Renal cortex interstitium (tissue), 11 donors: ENCODE measurements around the gene BMP6. TPM values are rescaled to one million over a fixed set of nuclear protein-coding genes. Genes with fewer than 3 reads are reported as not detected.
"Not testable (repeated sequence)": the region's sequence is repeated elsewhere in the genome, so short reads cannot be mapped to it uniquely, and the experiment has no call there.

ENCODE experiments used
- DNase-seq, 11 donors: peaks; one replicate each; pipeline ENCODE4 v3.0.0-alpha.2; 2013; ENCODE audit warnings: low read depth in 9 of 11, low spot score in 4 of 11; ENCODE audit errors: extremely low read depth in 1 of 11
- polyA plus RNA-seq, 3 donors: library from polyadenylated mRNA; unstranded; fragments of 120-200 nt; gene quantifications; one replicate each; pipeline ENCODE4 v1.2.1, GENCODE V29; 2013; ENCODE audit not compliant: insufficient read length in 3 of 3

Gene BMP6
- polyA plus RNA-seq, 3 donors, result 6.8 to 8.4 (median 7.4) TPM

GRCh38 chr6:7893342-7893741 is 167.4 kb downstream of the BMP6 start:
- DNase-seq, result no peak

DNA sequence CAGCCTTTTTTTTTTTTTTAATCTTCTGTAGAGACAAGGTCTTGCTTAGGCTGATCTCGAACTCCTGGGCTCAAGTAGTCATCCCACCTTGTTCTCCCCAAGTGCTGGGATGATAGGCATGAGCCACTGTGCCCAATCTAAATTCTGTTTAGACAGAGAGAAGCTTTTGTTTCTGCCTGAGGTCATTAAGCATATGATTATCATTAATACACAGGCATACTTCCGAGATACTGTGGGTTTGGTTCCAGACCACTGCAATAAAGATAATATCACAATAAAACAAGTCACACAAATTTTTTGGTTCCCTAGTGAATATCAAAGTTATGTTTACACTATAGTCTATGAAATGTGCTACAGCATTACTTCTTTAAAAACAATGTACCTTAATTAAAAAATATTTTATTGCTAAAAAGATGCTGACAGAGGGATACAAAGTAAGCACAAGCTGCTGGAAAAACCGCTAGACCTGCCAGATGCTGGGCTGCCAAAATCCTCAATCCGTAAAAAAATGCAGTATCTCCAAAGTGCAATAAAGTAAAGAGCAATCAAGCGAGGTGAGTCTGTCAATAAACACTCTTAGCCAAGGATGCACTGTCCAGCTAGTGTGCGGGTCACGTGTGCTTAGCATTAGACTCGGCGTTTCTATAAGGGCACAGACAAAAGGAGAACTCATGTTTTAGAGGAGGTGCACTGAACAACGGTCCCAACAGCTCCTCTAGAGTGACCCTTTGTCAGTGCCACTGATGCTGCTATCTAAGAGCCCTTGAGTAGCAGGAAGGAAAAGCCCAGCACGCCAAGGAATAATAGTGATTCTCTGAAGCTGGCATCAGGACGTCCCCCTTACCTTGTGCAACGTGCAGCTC is 168.6 kb downstream of the BMP6 start:
- DNase-seq, result no peak

DNA sequence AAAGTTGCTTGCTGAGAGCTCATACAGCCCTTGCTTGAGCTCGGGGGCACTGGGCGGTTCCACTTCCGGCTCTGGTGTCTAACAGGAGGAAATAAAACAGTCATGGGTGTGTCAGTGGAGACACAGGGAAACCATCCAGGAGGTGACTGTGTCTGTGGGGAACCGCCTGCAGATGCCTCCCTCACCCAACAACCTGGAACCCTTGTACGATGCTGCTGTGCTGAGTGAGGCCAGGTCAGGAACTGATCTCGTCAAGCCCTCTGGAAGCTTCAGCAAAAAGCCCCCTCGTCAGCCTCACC is 169.2 kb downstream of the BMP6 start:
- DNase-seq, result no peak

- no peak for DNase-seq
Measured at GRCh38 chr6:7896465-7896987, 170.6 kb downstream of the BMP6 start.

- DNase-seq, result no peak
Measured at GRCh38 chr6:7897461-7898192, 171.7 kb downstream of the BMP6 start.

- DNase-seq, result not testable (repeated sequence)
Measured at GRCh38 chr6:7898193-7898586, 172.3 kb downstream of the BMP6 start.

DNA sequence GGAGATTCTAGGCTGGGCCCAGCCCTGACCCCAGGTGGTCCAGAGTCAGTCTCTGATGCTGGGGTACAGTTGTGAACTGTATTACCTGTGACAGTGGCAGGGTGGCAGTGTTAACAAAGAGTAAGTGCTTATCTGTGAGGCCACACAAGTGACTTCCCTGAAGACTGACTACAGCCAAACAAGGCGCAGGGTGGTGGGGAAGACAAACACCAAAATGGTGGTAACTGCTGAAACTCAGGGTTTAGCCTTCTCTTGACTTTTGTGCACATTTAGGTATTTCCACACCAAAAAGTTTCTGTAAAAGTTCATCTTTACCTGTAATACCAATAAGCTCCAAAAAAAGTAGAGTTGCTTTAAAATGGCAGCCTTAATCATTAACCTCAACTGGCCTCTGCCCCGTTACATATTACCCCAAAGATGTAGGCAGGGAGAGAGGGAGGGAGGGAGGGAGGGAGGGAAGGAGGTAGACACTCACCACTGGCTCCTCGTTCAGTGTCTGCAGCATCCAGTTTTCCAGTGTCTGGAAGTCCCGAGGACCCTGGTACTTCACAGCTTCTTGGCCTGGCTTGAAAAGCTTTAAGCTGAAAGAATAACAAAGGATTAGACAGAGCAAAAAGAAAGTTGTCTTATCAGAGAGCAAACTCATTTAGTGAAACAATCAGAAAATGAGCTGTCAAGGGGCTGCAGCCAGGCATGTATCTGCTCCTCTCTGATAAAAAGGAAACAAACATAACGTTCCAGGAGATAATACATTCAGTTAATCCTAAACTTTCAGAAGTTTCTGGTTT is 173.4 kb downstream of the BMP6 start:
- DNase-seq, result no peak

DNA sequence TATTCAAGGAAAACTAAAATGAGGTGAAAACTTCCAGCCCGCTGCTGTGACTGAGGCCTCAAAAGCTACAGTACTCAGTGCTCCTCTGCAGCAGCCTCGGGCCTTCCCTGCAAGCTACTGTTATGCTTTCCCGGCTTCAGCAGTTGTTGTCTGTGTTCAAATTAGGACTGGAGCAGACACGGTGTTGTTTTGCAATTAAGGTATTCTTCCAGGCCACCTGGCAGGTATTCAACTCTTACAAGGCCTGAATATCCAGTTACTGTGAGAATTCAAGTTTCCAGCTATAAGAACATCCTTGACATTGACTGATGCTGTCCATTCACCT is 174.0 kb downstream of the BMP6 start:
- no peak for DNase-seq

GRCh38 chr6:7900621-7901020 is 174.7 kb downstream of the BMP6 start:
- DNase-seq, result no peak

DNA sequence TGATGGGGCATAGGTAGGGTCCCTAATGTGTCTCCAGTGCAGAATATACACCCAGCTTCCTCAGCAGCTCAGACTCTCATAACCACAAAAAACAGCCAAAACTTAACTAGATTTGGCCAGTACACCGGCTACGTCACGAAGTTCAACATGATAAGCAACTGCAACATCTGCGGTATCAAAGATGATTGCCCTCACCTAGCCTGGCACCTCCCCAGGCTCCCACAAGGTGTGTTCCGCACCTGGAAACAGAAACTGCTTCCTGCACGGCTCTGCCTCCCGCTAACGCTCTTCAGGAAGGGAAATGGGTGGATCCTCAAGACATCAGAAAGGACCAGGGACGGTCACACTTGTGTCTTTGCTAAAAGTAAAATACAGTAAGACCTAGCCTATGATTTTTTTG is 175.2 kb downstream of the BMP6 start:
- DNase-seq, result no peak

DNA sequence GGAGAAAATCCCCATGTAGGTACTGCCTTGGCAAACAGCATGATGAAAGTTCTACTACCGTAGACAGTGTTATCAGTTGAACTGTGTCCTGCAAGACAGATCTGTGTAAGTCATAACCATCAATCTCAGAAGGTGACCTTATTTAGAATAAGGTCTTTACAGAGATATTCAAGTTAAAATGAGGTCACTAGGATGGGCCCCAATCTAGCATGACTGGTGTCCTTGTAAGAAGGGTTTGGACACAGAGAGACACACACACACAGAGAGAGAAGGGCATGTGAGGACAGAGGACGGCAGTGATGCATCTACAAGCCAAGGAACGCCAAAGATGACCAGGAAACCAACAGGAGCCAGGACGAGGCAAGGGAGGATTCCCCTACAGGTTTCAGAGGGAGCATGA is 175.9 kb downstream of the BMP6 start:
- DNase-seq, result no peak

DNA sequence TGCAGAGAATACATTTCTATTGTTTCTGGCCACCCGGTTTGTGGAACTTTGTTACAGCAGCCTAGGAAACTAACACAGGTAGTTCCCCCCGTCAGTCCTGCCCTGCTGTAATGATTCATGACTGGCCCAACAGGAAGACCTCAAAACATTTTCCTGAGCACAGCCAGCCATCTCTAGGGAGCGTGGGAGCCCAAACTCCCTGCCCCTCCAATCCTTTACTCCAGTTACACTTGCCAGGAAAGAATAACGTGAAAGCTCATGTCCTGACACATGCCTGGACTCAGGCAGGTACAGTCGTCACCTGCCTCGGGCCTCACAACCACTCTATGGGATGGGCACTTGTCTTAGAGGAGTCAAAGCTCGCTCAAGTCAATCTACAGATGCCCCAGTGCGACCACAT is 176.3 kb downstream of the BMP6 start:
- DNase-seq, result no peak

DNA sequence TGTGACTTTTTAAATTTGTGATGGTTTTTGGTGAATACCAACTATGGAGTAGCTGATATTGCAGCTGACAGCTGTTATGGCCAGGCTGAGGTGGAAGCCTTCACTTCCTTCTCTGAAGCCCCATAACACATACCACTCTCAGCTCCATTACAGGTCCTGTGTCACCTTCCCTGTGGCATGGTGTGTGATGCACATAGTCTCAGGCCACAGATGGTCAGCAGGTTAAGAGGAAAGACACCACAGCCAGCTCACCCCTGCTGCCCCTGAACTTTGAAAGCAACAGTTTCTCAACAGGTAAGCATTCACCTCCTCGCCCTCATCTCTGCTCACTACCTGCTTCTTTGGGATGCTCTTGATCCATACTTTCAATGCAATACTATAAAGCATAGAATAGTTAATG is 177.0 kb downstream of the BMP6 start:
- DNase-seq, result no peak

GRCh38 chr6:7903673-7904072 is 177.8 kb downstream of the BMP6 start:
- DNase-seq, result no peak

DNA sequence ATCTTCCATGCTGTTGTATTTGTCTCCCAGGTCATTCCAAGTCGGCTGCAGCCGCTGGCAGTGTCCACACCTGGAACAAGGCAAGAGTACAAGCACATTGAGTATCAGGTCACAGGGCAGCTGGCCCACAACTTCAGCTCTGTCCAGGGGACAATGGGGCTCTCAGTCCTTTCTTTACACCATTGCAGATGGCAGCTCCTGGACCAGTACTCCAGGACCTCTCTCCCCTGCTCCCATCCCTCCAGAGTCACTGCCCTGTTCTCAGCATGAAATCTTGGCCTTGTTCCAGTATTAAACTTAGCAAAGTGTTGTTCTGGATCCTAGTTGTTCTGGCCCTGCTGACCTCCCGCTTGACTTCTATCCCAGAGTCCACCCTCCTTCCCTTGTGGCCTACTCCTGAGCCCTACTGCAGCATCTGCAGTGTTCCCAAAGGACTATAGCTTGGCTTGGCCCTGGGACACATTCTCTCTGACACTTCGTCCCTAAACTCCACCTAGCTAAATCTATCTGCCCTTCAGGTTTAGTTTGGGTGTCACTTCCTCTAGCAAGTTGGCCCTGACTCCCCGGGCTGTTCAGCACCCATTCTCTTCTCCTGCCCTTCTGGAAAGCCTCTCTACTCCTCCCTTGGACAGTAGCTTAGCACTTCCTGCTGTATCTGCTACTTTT is 178.9 kb downstream of the BMP6 start:
- no peak for DNase-seq

- DNase-seq, result no peak
Measured at GRCh38 chr6:7905416-7905815, 179.5 kb downstream of the BMP6 start.

DNA sequence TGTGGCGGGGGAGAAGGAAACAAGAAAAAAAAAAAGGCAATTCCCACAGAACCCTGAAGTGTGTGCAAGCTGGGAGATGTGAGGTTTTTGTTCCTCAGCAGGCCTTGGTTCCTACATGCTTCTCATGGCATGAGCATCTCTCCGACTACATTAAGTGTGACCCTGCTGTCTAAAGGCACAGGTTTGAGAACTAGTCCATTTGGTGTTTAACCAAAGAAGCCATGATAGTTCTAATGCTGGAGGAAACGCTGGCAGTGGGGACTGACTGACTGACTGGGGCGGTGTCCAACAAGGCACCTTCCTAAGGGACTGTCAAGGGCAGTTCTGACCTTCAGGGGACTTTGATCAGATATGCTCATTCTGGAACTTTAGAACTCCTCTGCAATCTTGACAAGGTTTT is 180.8 kb downstream of the BMP6 start:
- no peak for DNase-seq

DNA sequence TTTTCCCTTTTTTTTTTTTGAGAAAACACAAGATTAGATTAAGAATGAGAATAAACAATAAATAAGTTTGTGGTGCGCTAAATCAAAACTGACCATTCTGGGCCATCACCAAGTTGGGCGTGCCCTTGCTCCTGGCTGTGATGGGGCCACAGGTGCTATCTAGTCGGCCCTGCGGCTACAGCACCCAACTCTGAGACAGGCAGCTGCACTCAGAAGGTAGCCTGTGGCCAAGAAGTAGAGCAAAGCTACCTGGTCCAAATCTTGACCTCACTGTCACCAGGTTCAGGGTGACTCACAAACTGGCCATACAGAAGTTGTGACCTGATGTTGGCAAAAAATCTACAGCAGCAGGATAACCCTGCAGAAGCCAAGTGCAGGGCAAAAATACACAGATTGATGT is 181.3 kb downstream of the BMP6 start:
- DNase-seq, result no peak
